ENCODE results near the gene ASPHD1.
"Not testable (repeated sequence)": the region's sequence is repeated elsewhere in the genome, so short reads cannot be mapped to it uniquely, and the experiment has no call there.

The ASPHD1 gene

DNA sequence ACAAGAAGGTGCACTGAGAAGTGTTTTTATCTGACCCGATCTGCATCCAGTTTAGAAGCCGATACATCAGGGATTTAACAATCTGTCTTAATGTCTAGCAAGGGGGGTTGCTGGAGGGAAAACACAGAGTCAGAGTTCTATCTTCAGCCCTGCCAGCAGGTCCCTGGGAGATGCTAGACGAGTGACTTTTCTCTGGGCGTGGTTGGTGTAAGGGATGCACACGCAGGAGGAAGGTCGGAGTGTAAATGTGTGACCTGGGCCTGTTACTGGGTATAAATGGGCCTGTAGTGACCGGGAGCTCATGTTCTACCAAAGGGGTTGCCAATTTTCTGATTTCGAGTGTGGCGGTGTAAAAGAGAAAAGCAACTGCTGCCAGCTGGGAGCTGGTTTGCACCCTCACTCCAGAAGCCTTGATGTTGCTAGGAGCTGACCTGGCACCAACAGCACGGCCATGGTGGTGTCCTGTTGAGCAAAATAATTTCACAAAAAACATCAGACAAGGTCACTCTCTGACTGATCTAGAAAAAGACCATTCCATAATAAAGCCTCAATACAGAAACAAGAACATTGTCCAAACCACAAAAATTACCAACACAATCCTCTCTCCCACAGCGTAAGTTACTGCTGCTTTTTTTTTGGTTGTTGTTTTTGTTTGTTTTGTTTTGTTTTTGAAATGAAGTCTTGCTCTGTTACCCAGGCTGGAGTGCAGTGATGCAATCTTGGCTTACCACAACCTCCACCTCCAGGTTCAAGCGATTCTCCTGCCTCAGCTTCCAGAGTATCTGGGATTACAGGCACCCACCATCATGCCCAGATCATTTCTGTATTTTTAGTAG is 27.0 kb downstream of the ASPHD1 start:
- in situ Hi-C loops (cut with MboI; ENCODE audit: low sequenced_read_pairs), result no loop called here

DNA sequence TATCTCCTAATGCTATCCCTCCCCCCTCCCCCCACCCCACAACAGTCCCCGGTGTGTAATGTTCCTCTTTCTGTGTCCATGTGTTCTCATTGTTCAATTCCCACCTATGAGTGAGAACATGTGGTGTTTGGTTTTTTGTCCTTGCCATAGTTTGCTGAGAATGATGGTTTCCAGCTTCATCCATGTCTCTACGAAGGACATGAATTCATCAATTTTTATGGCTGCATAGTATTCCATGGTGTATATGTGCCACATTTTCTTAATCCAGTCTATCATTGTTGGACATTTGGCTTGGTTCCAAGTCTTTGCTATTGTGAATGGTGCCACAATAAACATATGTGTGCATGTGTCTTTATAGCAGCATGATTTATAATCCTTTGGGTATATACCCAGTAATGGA is 31.5 kb downstream of the ASPHD1 start:
- in situ Hi-C loops (cut with MboI; ENCODE audit: low sequenced_read_pairs), result not testable (repeated sequence)

DNA sequence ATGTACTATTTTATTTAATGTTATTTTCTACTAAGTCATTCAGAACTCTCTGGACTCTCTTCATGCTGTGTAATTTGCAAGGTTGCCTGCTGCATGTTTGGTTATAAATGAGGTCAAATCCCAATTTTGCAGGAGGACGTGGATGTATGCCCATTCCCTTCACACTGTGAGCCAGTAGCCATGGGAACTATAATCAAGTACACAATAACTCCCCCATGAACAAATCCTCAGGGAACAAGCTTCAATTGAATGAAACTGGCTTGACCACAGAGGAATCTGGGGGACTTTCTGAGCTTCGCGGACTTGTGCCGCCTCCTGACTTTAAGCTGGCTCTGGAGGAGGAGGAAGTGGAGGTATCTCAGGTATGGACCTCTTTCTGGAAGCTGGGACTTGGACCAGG is 40.4 kb downstream of the ASPHD1 start:
- in situ Hi-C loops (cut with MboI; ENCODE audit: low sequenced_read_pairs), result no loop called here

DNA sequence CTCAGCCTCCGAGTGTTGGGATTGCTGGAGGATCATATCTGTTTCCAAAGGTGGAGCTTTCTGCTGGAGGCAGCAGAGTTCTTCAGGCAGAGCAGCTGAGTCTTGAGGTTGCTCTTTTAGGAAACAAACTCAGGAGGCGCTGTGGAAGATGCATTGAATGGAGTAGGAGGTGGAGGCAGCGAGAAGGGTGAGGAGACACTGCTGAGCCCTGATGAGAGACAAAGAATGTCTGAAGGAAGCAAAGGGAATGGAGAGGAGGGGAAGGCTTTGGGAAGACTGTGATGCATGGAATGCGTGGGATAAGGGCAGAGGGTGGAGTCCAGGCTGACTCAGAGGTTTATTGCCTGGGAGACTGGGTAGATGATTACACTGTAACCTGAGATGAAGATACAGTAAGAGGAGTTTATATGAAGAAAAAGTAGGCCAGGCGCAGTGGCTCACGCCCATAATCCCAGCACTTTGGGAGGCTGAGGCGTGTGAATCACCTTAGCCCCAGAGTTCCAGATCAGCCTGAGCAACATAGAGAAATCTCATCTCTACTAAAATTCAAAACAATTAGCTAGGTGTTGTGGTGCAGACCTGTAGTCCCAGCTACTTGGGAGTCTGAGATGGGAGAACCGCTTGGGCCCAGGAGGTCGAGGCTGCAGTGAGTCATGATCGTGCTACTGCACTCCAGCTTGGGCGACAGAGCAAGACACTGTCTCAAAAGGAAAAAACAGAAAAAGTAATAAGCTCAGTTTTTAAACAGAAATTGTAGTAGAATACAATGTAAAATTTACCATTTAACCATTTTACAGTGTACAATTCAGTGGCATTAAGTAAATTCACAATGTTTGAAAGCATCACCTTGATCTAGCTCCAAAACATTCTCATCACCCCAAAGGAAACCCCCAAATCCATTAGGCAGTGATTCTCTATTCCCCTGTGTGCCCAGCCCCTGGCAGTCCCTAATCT is 43.8 kb downstream of the ASPHD1 start:
- in situ Hi-C loops (cut with MboI; ENCODE audit: low sequenced_read_pairs), result no loop called here

DNA sequence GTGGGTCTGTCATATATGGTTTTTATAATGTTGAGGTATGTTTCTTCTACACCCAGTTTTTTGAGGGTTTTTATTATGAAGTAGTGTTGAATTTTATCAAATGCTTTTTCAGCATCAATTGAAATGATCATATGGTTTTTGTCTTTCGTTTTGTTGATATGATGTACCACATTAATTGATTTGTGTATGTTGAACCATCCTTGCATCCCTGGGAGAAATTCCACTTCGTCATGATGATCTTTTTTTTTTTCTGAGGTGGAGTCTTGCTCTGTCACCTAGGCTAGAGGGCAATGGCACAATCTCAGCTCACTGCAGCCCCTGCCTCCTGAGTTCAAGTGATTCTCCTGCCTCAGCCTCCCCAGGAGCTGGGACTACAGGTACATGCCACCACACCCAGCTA is 47.6 kb downstream of the ASPHD1 start:
- in situ Hi-C loops (cut with MboI; ENCODE audit: low sequenced_read_pairs), result no loop called here

DNA sequence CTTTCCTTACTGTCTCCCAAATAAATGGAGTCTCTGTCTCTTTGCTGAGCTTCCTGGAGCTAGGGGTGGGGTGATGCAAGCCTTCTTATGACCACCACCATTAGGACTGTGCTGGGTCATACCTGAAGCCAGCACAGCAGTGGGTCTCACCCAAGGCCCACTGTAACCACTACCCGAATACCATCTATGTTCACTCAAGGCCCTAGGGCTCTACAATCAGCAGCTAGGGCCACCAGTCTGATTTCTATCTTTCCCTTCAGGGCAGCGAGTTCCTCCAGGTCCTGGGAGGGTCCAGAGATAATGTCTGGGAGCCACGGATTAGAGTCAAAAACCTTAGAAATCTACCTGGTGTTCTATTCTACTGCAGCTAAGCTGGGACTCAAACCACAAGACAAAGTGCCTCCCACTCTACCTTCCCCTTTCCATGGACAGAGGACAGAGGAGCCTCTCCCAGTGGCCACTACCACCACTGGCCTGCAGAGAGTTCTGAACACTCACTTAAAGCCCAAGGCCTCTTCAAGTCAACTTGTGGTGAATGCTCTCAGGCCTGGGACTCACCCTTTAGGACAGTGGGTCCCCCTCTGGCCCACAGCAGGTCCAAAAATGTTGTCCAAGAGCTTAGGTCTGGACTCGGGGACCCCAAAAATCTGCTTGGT is 50.6 kb downstream of the ASPHD1 start:
- in situ Hi-C loops (cut with MboI; ENCODE audit: low sequenced_read_pairs), result no loop called here

DNA sequence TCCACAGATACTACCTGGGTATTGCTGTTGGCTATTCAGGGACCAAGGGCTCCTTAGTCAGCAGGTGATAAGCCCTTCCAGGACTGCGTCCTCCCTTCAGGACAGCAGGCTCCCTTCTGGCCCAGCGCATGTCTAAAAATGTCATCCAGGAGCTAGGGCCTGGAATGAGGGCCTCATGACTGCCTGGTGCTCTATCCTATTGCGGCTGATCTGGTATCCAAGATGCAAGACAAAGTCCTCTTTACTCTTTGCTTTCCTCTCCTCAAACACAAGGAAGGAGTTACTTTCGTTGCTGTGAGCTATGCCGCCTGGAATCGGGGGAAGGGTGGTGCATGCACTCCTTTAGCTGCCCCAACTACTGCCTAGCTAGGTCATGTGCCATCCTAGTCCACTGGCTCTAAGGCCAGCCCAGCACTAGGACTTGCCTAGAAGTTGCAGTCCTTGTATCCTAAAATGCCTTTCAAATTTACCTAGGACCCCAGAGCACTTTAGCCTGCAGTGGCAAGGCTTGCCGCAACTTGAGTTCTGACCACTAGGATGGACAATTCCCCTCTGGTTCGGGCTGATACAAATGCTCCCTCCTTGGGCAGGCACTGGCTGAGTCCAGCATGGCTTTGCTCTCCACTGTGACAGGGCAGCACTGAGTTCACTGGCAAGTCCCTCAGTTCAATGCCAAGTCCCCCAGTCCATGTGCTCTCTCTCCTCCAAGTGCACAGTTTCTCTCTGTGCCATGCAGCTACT is 51.5 kb downstream of the ASPHD1 start:
- in situ Hi-C loops (cut with MboI; ENCODE audit: low sequenced_read_pairs), result no loop called here

Measured in HL-60/S4 treated with retinoic acid at 250 ng/mL for 4 days and 3 days (cell line).